ENCODE measurements around the gene ARHGAP18.

Gene ARHGAP18

DNA sequence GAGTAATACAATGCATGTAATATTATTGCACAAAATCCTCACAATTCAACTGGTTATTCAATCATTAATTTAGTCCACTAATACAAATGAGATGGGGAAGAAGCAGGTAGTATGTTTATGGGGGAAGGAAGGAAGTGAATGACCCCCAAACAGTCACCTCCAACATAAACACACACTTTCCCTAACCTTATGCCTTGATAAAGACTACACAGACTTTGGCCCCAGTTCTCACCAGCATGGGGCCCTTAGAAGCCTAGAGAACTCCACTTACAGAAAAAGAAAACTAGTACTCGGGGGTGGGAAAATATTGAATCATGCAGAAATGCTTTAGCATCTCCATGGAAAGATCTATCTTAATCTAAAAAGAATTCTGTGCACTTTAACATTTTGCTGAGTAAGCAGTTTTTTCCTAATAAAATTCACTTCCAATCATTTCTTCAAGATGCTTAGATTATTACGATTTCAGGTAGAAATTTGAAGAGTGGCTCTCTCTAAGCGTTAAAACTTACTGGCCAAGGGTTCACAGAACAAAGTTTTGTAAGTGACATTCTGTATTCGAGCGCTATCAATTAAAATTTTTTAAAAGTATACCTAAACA, 18.8 kb downstream of the ARHGAP18 start:
- DNase-seq (ENCODE audit: low spot score) = no peak

DNA sequence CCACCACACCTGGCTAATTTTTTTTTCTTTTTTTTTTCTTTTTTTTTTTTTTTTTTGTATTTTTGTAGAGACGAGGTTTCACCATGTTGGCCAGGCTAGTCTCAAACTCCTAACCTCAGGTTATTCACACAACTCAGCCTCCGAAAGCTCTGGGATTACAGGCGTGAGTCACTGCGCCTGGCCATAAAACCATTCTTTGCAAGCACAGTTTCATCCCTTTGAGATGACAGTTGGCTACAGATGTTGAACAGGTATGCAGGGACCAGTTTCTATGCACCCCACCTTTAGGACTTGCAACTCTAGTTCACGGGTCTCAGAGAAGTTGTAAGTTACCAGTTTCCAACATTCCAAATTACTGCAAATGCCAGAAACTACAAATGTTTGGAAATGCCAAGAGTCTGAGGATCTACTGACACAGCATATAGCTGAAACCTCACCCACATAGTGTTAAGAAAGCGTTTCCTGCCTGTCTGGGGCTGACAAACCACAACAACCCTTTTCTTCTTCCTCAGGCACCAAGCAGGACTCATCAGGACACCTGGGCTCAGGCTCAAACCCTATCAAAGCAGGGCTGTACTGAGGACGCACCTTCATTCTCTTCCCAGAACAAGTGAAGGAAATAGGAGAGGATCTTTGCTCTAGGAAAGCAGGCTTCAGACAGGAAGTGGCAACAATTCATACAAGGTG, 22.9 kb downstream of the ARHGAP18 start:
- peak; percentile 33 for DNase-seq (ENCODE audit: low spot score)

DNA sequence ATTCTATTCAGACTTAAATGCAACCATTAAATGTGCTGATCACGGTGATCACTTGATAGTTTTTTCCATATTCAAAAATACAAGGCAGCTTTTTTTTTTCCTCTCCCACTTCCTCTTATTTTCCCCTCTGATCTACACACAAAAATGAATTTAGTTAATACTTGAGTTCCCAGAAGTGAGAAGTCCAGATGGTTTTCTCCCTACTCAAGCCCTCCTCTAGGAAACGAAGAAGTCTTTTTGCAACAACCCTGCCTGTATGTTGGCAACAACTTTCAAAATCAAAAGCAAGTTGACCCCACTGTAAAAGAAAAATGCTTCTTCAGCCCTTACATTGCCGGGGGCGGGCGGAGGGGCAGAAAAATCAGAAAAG, 24.3 kb downstream of the ARHGAP18 start:
- DNase-seq (ENCODE audit: low spot score) = peak; percentile 19

DNA sequence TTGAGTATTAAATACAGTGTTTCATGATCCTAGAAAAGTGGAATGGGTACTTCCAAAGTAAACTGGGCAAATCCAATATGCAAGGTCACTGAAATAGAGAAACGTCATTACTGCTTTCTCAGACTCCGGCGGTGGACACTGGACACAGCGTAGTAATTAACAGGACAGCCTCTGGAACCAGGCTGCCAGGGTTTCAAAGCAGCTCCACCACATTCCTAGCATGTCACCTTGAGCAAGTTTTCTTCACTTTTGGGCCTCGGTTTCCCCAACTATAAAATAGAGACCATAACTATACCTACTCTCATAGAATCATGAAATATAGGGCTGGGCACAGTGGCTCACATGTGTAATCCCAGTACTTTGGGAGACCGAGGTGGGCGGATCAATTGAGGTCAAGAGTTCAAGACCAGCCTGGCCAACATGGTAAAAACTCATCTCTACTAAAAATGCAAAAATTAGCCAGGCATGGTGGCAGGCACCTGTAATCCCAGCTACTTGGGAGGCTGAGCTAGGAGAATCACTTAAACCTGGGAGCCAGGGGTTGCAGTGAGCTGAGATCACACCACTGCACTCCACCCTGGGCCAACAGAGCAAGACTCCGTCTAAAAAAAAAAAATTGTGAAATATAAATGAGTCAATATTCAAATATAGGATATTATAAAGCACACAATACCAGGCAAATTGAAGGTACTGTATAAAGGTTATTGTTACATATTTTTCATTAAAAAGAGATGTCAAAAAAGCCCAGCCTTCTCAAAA, 24.9 kb downstream of the ARHGAP18 start:
- no peak for DNase-seq (ENCODE audit: low spot score)

DNA sequence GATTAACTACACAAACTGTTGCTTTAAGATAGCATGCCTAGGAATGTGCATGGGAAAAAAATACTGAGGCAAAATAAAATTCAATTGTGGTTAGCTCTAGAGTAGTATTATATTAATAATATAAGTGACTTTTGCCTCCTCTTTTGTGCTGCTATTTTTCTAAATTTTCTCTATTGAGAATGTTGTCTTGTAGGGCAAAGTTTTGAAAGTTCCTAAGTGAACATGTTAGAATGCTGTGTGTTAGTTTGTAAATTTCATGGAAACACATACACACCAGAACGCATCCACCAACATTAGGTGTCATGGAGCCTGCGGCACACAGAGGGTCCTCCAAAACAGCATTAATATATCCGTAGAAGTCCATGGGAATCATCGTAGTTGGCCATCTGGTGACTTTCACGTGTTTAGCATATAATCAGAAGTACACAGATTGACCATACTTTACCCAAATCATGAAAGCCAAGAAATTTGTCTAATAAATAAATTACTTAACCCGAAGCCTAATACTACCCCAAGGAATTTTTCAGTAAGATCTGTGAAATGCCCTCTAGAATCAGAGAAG, 25.6 kb downstream of the ARHGAP18 start:
- DNase-seq (ENCODE audit: low spot score) = no peak

DNA sequence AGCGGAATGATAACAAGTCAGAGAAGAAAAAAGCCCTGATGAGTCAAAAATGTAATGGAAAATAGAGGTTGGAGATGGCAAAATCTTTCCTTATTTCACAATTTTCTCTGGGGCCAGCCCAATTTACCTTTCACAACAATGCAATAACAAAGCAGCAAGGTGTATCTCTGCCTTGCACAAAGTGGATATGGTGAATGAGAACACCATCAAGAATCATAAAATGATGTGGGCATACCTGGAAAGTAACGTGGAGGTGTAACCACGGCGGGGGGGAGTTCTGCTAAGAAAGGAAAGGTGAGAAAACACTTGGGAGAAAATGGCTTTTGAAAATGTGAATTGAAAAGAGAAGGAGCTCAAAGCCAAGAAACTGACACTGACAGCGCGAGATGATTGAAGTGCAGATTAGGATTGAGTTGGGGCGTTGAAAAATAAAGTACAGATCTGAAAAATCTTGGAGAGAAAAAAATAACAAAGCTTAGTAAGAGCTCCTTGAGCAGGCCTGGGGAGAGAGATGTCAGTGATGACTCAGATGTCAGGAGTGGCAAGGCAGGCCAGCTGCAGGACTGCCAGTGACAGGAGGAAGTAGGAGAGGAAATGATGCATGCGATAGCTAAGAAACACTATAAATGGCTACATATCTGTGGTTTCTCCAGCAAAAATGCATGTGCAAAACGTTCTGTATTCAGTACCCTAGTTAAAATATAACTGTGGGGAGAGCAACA, 26.2 kb downstream of the ARHGAP18 start:
- peak; percentile 90 for DNase-seq (ENCODE audit: low spot score)

DNA sequence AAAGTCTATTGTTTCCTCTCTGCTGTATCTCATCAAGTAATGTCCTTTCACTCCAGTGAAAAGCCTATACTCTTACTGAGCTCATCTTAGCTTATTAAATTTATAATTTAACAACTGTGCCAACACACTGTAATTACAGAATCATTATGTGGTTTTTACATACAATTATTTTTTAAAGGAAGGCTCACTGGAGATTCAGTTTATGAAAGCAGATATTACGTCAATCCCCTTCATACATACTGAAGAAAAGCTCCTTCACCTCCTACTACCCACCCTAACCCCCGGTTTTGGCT, 28.1 kb downstream of the ARHGAP18 start:
- no peak for DNase-seq (ENCODE audit: low spot score)

DNA sequence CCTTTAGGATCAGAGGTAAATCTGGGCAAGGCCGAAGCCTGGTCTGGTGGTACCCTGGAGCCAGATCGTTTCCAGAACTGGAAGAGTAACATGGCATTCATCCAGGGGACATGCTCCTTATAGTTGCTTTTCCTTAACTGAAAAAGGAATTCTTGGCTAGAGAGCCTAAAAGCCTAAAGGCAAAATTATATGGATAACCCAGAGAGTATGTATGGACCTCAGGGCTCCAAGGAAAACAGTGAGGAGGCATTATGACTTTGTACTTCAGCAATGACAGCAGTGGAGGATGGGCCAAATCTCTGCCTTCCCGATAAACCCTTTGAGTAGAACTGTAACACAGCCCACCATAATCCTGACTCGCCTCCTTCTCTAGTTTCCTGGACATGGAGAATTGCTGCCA, 29.3 kb downstream of the ARHGAP18 start:
- no peak for DNase-seq (ENCODE audit: low spot score)

DNA sequence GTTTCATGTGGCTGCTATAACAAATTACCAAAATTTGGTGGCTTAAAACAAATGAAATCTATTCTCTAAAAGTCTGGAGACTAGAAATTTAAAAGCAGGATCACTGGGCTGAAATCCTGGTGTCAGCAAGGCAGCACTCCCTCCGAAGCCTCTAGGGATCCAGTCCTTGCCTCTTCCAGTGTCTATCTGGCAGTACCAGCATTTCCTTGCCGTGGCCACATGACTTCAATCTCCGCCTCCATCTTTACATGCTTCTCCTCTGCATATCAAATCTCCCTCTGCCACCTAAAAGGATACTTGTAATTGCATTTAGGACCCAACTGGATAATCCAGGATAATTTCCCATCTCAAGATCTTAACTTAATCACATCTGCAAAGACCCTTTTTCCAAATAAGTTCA, 30.2 kb downstream of the ARHGAP18 start:
- DNase-seq (ENCODE audit: low spot score) = no peak

DNA sequence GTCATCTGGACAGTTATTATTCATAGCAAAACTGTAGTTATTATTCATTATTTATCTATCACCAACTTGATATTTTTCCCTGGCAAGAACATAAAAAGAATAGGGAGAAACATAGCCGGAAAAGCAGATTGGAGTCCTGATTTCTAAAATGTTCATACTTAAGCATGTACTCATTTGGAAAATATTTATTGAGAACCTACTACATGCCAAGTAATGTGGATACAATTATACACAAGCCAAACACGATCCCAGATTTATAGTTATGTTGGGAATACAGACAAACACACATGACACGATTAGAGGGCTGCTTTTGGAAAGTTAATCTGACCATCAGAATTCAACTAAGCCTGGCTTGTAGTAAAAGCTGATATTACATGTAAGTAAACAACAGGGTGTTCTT, 30.7 kb downstream of the ARHGAP18 start:
- no peak for DNase-seq (ENCODE audit: low spot score)

DNA sequence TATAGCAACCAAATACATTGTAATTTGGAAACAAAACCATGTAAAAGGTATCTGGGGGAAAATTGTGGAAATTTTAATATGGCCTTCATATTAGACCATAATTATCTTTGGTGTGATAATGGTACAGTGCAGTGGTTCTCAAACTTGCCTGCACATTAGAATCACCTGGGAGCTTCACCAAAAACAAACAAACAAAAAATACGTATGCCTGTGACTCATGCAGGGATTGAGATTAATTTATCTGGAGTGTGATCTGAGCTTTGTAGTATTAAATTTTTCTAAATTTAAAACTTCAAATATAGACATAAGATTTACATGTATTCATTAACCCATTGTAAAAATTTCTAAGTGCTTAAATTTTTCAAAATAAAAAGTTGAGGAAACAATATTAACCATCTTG, 31.5 kb downstream of the ARHGAP18 start:
- no peak for DNase-seq (ENCODE audit: low spot score)

DNA sequence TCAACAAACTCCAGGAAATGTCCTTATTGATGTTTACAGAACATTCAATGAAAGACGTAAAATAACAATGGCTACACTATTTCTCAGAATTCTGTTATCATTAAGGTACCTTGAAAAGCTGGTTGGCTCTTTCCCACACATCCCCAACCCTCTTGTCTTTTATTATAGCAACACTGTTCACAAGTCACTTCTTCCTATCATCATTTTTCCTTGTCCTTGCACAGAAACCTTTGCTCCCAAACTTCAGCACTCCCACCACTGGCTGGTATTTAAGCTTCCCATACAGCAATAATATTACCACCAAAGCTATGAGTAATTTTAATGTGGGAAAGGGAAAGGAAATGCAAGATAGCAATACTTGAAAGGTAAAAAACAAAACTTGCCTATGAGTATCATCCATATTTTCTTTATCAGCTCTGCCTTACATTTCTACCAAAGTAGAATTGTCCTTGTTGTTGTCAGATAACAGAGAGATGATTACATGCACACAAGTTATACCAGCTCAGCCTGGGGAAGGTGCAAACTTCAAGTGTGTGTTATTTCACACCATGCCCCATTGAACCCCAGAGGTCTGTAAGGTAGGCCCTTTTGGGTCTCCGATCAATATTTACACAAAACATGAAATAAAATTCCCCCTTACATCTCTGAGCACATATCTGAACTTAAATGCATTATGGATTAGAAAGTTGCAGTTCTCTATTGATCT, 32.2 kb downstream of the ARHGAP18 start:
- DNase-seq (ENCODE audit: low spot score) = no peak

DNA sequence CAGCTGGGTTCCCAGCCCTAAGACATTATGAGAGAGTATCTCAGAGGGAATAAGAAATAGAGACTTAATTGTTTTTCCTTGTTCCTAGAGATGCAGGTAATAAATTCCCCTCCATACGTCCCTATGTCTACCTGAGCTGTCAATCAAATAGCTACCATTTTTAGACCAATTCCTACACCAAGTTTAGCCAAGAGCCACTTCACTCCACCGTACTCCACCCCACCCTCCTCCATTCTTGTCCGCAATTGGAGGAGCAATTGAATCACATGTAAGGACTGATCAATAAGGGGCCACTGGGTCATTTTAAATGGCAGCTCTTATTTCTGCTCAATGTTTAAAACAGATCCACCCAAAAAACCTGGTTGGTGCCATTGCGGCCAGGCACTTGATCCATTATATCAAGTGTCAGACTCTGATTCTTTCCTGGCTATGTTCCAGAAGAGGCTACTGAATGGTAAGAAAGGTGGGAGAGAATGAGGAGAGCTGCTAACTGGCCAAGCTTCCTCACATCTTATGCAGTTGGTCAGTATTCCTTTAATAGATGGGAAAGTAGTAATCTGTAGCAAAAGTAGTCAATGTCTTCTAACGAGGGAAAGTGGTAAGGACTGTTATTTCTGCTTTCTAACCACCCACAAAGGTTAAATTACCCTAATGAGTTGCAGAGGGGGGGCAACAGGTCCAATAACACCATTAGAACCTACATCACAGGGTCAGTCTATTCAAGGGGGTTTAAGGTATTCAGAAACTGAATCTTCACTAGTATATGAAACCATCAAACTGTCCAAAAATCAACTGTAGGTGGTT, 34.1 kb downstream of the ARHGAP18 start:
- DNase-seq (ENCODE audit: low spot score) = no peak

DNA sequence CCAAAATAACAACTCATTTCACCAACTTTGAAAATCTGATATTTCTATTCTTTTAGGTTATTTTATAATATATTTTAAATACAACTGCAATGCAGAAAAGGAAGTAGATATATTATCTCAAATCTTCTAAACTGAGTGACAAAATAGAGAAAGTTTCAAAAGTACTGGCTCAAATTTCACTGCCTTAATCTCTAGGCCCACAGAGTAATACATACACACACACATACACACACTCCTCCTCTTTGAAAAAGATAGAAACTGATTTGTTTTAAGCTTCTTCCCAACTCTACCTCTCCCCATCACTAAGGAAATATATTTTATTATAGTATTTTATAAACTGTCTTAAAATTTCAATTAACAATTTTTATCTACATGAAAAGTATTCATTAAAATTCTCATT, 36.2 kb downstream of the ARHGAP18 start:
- DNase-seq (ENCODE audit: low spot score) = no peak

DNA sequence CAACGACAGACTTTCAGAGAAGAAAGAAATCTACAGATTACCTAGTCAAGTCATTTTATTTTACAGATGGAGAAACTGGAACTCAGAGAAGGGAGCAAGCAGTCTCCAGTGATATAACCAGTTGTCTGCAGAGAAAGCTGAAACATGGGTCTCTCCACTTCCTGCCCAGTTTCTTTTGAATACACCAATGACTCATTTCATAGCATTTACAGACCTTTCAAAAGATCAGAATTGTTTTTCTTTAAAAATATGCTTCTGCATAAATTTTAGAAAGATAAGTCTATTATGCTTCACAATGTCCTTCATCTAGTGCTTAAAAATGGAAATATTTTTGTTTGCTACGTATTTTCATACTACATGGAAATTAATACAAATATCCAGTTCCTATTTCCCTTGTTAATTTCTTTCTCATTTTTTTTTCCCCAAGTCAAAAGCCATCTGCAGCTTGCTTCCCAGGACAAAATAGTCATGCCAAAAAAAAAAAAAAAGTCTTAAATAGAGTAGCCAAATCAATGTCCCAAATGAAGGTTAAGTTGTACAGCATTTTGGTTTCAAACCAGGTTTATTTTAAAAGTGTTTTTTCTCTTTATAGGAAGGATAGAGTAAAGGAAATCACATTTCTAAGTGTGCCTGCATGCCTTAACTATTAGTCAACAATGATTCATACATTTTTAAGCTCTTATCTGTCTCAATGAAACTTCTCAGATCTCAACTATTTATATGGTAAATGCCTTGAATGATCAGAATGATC, 36.9 kb downstream of the ARHGAP18 start:
- peak; percentile 13 for DNase-seq (ENCODE audit: low spot score)

DNA sequence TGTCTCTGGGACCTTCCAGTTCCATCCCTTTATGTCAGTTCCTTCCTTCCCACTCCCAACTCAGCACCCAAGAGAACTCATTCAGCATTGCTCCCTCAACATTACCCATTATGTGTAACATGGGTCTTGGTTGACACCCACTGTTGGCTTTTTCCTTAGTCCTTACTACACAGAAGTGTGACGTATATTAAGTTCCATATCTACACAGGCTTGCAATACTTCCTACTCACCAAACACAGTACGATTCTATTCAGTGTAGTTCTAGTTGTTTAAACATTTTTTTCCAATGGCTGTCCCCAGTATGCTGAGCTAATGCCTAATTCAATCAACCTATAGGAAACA, 37.7 kb downstream of the ARHGAP18 start:
- no peak for DNase-seq (ENCODE audit: low spot score)

DNA sequence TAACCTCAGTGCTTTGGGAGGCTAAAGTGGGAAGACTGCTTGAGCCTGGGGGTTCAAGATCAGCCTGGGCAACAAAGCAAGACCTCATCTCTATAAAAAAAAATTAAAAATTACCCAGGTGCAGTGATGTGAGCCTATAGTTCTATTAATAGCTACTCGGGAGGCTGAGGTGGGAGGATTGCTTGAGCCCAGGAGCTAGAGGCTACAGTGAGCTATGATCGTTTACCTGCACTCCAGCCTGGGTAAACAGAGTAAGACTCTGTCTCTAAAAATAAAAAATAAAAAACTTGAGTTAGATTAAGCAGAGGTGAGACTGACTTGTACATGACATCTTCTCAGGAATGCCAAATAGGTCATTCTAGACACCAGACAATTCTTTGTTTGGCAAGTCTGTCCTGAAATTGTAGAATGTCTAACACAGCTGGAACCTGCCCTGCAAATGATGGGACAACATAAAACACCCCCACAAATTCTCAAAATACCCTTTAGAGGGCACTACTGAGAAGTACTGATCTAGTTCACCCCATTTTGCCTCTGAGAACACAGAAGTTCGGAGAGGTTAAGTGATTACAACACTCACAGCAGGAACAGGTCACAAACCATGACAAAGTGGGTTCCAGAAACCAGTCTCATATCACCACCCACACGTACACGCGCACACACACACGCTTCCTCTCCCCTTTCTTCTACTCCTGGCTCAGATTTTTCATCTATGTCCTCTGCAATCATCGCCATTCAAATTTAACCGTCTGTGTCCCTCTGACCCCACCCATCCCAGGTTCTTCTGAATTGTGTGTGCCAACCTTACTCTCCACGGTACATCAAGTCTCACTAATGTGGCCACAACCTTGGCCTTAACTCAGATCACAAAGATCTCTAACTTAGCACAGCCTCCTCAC, 38.3 kb downstream of the ARHGAP18 start:
- peak; percentile 57 for DNase-seq (ENCODE audit: low spot score)

DNA sequence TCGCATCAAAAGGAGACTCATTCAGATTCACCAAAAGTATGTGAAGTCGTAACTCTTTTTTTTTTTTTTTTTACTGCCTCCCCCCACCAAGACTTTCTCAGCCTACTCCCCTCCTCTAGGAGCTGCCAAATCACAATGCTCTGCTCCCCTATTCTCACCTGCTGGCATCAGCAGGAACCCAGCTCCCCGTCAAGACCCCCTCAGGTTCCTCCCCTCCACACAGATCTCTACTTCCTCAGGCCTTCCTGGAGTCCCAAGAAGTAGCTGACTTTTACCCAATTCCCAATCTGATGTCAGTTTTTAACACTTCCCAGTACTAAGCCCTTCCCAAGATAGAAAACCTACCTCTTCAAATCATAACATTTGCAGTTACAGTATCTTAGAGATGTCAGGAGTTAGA, 39.3 kb downstream of the ARHGAP18 start:
- no peak for DNase-seq (ENCODE audit: low spot score)

DNA sequence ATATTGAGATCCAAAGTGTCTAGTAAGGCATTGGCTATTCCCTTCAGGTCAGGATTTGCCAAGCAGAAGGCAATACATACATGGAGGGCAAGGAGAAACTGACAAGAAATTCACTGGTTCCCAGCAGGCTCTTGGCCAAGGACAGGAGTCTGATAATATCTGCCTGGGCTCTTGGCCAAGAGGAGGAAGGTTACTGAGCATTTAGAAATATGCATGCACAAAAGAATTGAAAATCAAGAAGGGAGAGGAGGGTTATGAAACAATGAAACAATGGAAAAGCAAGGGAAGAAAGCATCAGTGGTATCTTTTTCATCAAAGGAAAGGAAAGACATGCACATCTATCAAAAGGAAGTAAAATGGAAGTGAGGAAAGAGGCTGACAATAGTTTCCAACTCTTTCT, 42.4 kb downstream of the ARHGAP18 start:
- no peak for DNase-seq (ENCODE audit: low spot score)

DNA sequence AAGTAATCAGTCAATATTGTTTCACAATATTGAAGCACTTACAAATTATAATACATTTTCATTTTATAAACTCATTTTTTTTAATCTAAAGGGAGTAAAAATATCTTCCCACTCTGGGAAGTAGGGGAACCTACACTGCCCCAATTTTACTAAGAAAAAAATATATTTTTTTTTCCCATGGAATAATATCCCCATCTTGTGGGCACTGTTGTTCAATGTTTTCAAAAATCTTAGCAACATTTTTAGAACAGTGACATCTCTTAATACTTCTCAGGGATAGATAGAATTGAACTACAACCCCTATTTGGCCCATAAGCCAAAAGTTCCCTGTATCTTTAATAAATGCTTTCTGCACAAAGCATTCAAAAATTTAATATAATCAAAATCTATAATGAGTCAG, 42.9 kb downstream of the ARHGAP18 start:
- DNase-seq (ENCODE audit: low spot score) = no peak
